ENCODE data around the gene PIK3R5. TPM values are rescaled to one million over a fixed set of nuclear protein-coding genes. Genes with fewer than 3 reads are reported as not detected.

The PIK3R5 gene
- total and polyA plus RNA-seq, 11 donors = 1.4 to 21.6 (median 2.4) TPM

- ATAC-seq (peak in 3 of 4 donors; percentile 35 to 65 (median 52)), DNase-seq (peak in 1 of 5 donors; percentile 27)
- intact Hi-C loops (cut with DNase I) = no loop called here
Observed at GRCh38 chr17:8966926-8967325, 1.4 kb upstream of the PIK3R5 start.

GRCh38 chr17:8964801-8965393, 610 bp downstream of the PIK3R5 start:
- 31 to 43% (median 38%) methylated on average over 24 to 32 of the region's 32 CpGs for WGBS, 4 donors
- Histone ChIP-seq H3K4me1 (peaks cover 0 to 48% (median 0%) of the 10 kb centered on the region in 12 donors), H3K4me3 (peak overlapping the region; percentile 0 to 84 (median 46)), H3K27me3 (peaks cover 10 to 75% (median 12%) of the 10 kb centered on the region in 9 donors), H3K27ac (peak overlapping the region in 9 of 12 donors; percentile 22 to 95 (median 59)), H3K36me3 (no peaks in the 10 kb centered on the region), H3K9me3 (peaks cover 0 to 5% (median 0%) of the 10 kb centered on the region in 12 donors)
- TF ChIP-seq POLR2A (IDR thresholded peaks at IDR 0.05) (no peak), CTCF (IDR thresholded peaks at IDR 0.05) (no peak)
- ATAC-seq (peak in 2 of 4 donors; percentile 19 to 44), DNase-seq (peak in 2 of 5 donors; percentile 49 to 62)
- intact Hi-C loops (cut with DNase I) = no loop called here

More at GRCh38 chr17:8966926-8967325, 1.4 kb upstream of the PIK3R5 start:
- TF ChIP-seq CTCF (IDR thresholded peaks at IDR 0.05) (no peak), POLR2A (IDR thresholded peaks at IDR 0.05) (no peak)
- 70 to 80% (median 75%) methylated on average over 9 of the region's 9 CpGs for WGBS, 4 donors
- Histone ChIP-seq H3K27me3 (peaks cover 10 to 71% (median 12%) of the 10 kb centered on the region in 9 donors), H3K4me1 (peaks cover 0 to 28% (median 0%) of the 10 kb centered on the region in 12 donors), H3K4me3 (peak overlapping the region in 1 of 12 donors; percentile 84), H3K9me3 (peaks cover 0 to 5% (median 0%) of the 10 kb centered on the region in 12 donors), H3K27ac (peak overlapping the region in 2 of 12 donors; percentile 37 to 95), H3K36me3 (no peaks in the 10 kb centered on the region)

- WGBS, 4 donors = 77 to 84% (median 79%) methylated on average over 11 to 13 of the region's 13 CpGs
- no peaks in the 10 kb centered on the region for H3K36me3 ChIP-seq
- no peak for TF ChIP-seq CTCF (IDR thresholded peaks at IDR 0.05)
- TF ChIP-seq POLR2A (IDR thresholded peaks at IDR 0.05) = no peak
- DNase-seq (no peak), ATAC-seq (no peak)
- H3K9me3 ChIP-seq = peaks cover 0 to 5% (median 0%) of the 10 kb centered on the region in 12 donors
- H3K4me3 ChIP-seq = peak overlapping the region in 1 of 12 donors; percentile 84
- H3K27ac ChIP-seq = peak overlapping the region in 1 of 12 donors; percentile 95
- intact Hi-C loops (cut with DNase I) = no loop called here
- H3K4me1 ChIP-seq = peaks cover 0 to 59% (median 0%) of the 10 kb centered on the region in 12 donors
- H3K27me3 ChIP-seq = peaks cover 10 to 71% (median 12%) of the 10 kb centered on the region in 9 donors
Observed at GRCh38 chr17:8963647-8964258, 1.8 kb downstream of the PIK3R5 start.

DNA sequence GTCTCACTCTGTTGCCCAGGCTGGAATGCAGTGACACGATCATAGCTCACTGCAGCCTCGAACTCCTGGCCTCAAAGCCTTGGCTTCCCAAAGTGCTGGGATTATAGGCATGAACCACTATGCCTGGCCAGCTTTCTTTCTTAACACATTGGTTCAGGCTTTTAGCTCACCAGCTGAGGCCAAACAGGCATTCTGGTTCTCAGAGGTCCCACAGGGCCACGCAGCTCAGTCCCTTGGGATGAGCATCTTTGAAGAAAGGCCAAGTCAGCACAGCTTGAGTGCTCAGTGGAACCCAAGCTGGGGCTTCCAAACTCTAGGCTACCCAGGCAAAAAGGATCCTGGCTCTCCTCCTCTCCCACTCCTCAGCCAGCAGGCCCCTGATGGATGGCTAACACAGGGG, 2.5 kb downstream of the PIK3R5 start:
- Histone ChIP-seq H3K4me3 (peak overlapping the region in 1 of 12 donors; percentile 84), H3K36me3 (peaks cover 0 to 5% (median 0%) of the 10 kb centered on the region in 9 donors), H3K27ac (no peak overlapping the region), H3K27me3 (peaks cover 10 to 64% (median 12%) of the 10 kb centered on the region in 9 donors), H3K4me1 (peaks cover 0 to 66% (median 0%) of the 10 kb centered on the region in 12 donors), H3K9me3 (no peaks in the 10 kb centered on the region)
- 80 to 96% (median 85%) methylated on average over 3 of the region's 3 CpGs for WGBS, 4 donors
- intact Hi-C loops (cut with DNase I) = no loop called here
- DNase-seq (no peak), ATAC-seq (no peak)
- TF ChIP-seq CTCF (IDR thresholded peaks at IDR 0.05) (no peak), POLR2A (IDR thresholded peaks at IDR 0.05) (no peak)

All from heart left ventricle (tissue), 16 donors.